GM12891 (cell line): ENCODE measurements around the gene ORMDL1. TPM values are rescaled to one million over a fixed set of nuclear protein-coding genes. Genes with fewer than 3 reads are reported as not detected.

Source experiments
- DNase-seq: peaks from one replicate; pipeline ENCODE4 v3.0.0; 2011; ENCODE audit warnings: low spot score; ENCODE audit not compliant: insufficient read length
- FAIRE-seq: peaks from 2 replicates; lab custom pipeline; 2011; peaks lifted over from hg19 to GRCh38; lab: Jason Lieb, UNC
- PAX5 ChIP-seq: IDR thresholded peaks from 2 replicates; pipeline ENCODE4 v1.6.1; 2011; ENCODE audit warnings: low read length, moderate library complexity, mild to moderate bottlenecking; ENCODE audit not compliant: insufficient read depth, severe bottlenecking
- POLR2A ChIP-seq: IDR thresholded peaks from 2 replicates; pipeline ENCODE4 v1.6.1; 2011; ENCODE audit warnings: low read depth, low read length, control low read depth
- POLR2AphosphoS5 ChIP-seq: IDR thresholded peaks from 2 replicates; pipeline ENCODE4 v1.6.1; 2011; ENCODE audit warnings: low read depth, low read length, control low read depth
- POU2F2 ChIP-seq: IDR thresholded peaks from 2 replicates; pipeline ENCODE4 v1.6.1; 2011; ENCODE audit warnings: low read depth, mild to moderate bottlenecking, control low read depth, low read length, moderate library complexity
- SPI1 ChIP-seq: IDR thresholded peaks from 2 replicates; pipeline ENCODE4 v1.6.1; 2011; ENCODE audit warnings: low read depth, low read length, control low read depth
- TAF1 ChIP-seq: IDR thresholded peaks from 2 replicates; pipeline ENCODE4 v1.6.1; 2011; ENCODE audit warnings: low read depth, low read length, control low read depth
- polyA plus RNA-seq: library from polyadenylated mRNA; unstranded; fragments of >200 nt; gene quantifications from one replicate; pipeline ENCODE4 v1.2.1, GENCODE V29; 2012; ENCODE audit warnings: low read depth, missing spikeins, inconsistent platforms; ENCODE audit not compliant: missing spikeins

Gene ORMDL1, protein sequence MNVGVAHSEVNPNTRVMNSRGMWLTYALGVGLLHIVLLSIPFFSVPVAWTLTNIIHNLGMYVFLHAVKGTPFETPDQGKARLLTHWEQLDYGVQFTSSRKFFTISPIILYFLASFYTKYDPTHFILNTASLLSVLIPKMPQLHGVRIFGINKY
- polyA plus RNA-seq, result 76.5 TPM

DNA sequence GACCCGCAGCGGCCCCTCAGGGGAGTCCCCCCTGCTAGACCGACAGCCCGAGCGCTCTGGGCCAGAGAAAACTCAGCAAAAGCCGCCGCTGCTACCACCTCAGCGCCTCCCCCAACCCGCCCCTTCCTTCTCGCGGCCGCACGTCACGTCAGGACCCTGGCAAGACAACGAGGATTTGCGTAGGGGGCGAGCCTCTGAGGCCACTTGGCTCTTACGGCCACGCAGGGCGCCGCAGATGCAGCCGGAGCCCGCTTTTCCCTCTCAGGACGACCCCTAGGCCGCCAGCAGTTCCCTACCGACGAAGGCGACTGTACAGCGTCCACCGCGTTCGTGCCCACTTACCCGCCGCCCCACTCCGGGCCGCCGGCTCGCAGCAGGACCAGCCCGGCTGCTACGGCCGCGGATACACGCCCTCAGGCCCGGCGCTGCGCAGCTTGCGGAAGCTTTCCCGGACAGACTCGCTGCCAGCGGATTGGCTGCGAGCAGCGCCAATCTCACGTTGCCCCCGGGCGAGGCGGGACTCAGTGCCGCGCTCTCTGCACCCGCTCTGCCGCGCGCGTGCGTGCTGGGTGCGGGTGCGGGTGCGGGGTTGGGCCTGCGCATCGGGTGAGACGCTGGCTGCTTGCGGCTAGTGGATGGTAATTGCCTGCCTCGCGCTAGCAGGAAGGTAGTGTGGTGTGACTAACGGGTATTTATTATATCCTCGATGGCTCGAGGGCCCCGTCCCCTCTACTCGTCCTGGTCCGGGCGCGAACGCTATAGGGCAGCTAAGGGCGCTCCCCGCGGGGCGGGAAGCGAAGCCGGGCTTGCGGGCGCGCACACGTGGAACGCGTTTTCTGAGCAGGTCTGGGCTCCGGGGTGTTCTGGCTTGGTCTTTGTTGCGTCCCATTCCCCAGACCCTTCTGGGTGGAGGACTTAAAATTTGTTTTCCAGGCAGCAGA, at the start of gene ORMDL1, which contains the start of gene PMS1:
Gene ORMDL1, minus strand, starts transcription at position 413 of the 941 bp plus-strand sequence. CDS start 1,744 bp downstream, outside the sequence.
Gene PMS1, plus strand, starts transcription at position 524 of the 941 bp plus-strand sequence. CDS start 7,360 bp downstream, outside the sequence.
- peak; percentile 77 for DNase-seq
- TF ChIP-seq POU2F2, result peak; percentile 55; the same call in 1 of the 2 replicates
- no peak for TF ChIP-seq SPI1
- TF ChIP-seq TAF1, result peak; percentile 77; the same call in 1 of the 2 replicates
- TF ChIP-seq PAX5, result peak; percentile 10
- TF ChIP-seq POLR2A, result peak; percentile 95
- TF ChIP-seq POLR2AphosphoS5, result peak; percentile 97
- FAIRE-seq, result peak; percentile 100

DNA sequence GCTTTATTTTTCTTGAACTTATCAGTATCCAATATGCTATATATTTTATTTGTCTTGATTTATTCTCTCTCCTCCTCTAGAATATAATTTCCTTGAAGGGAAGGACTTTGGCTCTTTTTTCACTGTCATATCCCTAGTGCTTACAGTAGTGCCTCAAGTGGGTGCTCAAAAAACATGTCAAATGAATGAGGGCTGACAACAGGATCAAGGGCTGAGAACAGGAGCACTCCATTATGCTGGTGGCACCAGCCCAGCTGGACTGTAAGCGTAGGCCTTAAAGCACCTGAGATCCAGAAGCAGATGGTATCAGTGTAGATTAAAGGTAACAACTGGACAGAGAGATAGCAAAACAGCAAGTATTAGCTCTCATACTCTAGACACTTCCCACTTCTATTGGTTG, 46.4 kb upstream of the ORMDL1 start:
- no peak for FAIRE-seq
- no peak for DNase-seq
- no peak for TF ChIP-seq POU2F2
- TF ChIP-seq PAX5, result no peak
- no peak for TF ChIP-seq TAF1
- TF ChIP-seq POLR2A, result no peak
- no peak for TF ChIP-seq POLR2AphosphoS5
- no peak for TF ChIP-seq SPI1

DNA sequence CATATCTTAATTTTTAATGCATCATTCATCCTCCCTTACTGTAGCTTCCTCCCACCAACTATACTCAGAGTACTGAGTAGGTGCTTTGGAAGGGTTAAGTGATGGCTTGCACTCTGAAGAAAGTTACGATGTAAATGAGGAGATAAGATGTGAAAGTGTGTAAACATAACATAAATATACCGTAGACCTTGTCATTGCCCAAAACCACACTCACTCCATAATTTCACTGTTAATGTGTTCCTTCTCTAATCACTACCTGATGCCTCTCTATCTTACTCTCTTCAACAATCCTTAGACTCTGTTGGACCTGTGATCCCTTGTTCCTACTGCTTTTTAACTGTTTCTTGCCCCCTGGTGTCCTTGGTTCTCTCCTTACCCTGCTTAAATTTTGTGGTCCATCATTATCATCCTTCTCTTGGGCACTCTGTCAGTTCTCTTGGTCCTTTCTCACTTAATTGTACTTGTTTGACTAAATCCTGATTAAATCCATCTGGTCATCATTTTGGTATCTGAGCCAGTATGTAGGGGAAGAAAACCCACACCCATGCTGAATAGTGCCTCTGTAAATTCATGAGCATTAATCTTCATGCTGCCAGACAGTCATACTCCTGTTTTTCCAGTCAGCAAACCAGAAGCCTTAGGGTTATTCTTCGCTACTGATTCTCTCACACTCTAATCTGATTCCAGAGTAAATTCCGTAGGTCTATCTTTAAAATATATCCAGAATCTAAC, 45.1 kb upstream of the ORMDL1 start:
- DNase-seq (no peak), FAIRE-seq (no peak)
- no peak for TF ChIP-seq POLR2A
- no peak for TF ChIP-seq SPI1
- TF ChIP-seq PAX5, result no peak
- TF ChIP-seq TAF1, result no peak
- no peak for TF ChIP-seq POLR2AphosphoS5
- TF ChIP-seq POU2F2, result no peak

DNA sequence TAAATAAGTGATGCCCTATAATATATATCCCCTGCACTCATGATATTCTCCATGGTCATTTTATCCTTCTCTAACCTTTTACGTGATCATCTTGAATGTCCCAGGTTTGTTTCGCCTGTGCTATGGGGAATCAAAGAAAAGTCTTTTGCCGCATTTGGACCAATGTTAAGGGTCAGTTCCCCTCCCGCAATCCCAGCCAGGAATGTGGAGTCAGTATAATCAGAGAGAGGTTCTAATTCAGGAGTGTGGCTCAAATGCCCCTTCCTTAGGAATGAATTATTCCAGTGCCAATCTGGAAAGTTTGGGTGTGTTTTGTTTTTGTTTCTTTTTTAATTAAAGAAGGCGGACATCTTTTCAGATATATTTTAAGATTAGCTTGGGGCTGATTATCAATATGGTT, 41.9 kb upstream of the ORMDL1 start:
- no peak for FAIRE-seq
- no peak for TF ChIP-seq PAX5
- no peak for TF ChIP-seq POLR2AphosphoS5
- TF ChIP-seq POU2F2, result no peak
- no peak for TF ChIP-seq TAF1
- TF ChIP-seq POLR2A, result no peak
- no peak for TF ChIP-seq SPI1
- no peak for DNase-seq

DNA sequence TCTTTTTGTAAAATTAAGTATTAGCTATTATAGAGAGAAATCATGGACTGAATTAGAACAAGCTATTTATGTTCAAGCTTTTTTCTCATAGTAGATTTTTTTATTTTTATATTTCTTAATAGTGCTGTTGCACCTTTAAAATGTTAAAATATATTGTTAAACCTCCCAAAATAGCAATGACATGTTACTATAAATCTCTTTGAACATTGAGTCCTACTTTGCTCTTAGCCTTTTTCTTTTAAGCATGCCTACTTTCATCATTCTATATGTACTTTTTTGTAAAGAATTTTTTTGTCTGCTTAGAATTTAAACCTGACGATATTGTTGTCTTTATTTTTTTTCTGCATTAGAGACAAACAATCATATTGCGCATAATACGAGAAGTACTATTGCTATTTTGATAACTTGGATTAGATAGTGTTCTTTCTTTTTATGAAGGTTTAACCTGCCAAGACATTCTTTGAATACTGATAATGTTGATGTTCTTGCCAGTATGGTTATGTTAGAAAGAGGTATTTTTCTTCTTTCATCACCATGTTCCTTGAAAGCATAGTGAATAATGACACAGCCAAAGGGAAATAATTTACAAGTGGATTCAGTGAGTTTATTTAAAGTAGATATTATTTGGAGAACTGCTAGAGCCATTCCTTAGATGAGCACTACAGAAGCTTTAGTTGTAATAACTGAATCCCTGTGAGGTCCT, 40.7 kb upstream of the ORMDL1 start:
- DNase-seq (no peak), FAIRE-seq (no peak)
- TF ChIP-seq POLR2AphosphoS5 (no peak), TAF1 (no peak), POLR2A (no peak), PAX5 (no peak), POU2F2 (no peak), SPI1 (no peak)

DNA sequence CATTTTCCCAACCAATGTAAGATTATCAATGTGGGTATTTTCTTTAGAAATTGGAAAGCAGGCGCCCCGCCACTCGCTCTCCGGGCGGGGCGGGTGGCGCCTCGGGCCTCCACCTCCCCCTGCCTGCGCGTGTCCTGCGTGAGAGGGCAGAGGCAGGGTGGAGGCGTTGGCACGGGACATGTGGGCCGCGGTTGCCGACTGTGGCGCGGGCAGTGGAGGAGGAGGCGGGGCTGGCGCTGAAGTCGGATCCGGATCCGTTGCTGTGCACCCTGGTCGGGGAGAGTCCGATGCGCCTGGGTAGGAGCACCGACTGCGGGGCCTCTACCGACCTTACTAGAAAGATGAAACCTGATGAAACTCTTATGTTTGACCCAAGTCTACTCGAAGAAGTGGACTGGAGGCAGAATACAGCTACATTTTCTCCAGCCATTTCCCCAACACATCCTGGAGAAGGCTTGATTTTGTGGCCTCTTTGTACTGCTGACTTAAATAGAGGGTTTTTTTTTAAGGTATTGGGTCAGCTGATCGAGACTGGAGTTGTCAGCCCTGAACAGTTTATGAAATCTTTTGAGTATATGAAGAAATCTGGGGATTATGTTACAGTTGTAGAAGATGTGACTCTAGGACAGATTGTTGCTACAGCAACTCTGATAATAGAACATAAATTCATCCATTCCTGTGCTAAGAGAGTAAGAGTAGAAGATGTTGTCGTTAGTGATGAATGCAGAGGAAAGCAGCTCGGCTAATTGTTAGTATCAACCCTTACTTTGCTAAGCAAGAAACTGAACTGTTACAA, 38.0 kb upstream of the ORMDL1 start:
- no peak for TF ChIP-seq POU2F2
- TF ChIP-seq TAF1, result no peak
- no peak for TF ChIP-seq POLR2AphosphoS5
- TF ChIP-seq SPI1, result no peak
- DNase-seq (no peak), FAIRE-seq (peak; percentile 76)

DNA sequence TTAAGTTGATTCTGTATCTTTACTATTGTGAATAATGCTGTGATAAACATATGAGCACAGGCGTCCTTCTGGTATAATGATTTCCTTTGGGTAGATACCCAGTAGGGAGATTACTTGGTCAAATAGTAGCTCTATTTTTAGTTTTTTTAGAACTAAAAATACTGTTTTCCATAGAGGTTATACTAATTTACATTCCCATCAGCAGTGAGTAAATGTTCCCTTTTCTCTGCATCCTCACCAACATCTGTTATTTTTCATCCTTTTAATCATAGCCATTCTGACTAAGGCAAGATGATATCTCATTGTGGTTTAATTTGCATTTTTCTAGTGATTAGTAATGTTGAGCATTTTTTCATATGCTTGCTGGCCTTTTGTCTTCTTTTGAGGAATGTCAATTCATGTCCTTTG, 35.2 kb upstream of the ORMDL1 start:
- FAIRE-seq, result peak; percentile 16
- no peak for DNase-seq
- TF ChIP-seq PAX5 (no peak), TAF1 (no peak), SPI1 (no peak), POLR2A (no peak), POLR2AphosphoS5 (no peak), POU2F2 (no peak)
